HepG2 (cell line): ENCODE measurements around the gene TPPP3.

Source experiments
- AHR ChIP-seq: IDR thresholded peaks from 2 replicates; pipeline ENCODE4 v1.6.1; 2018; ENCODE audit warnings: missing genetic modification reagents, missing compliant biosample characterization
- KLF12 ChIP-seq: sonication (generic); formaldehyde crosslinking; IDR thresholded peaks from 2 replicates; pipeline ENCODE4 v1.4.0; 2020; ENCODE audit warnings: missing genetic modification reagents, borderline replicate concordance
- KMT2B ChIP-seq: IDR thresholded peaks from 2 replicates; pipeline ENCODE4 v1.6.1; 2016; ENCODE audit warnings: missing genetic modification reagents, missing compliant biosample characterization
- NFIB ChIP-seq: sonication (generic); formaldehyde crosslinking; IDR thresholded peaks from 2 replicates; pipeline ENCODE4 v1.9.0; 2021; ENCODE audit warnings: missing genetic modification reagents, mild to moderate bottlenecking, borderline replicate concordance
- ZNF24 ChIP-seq: fragments of 450-650 bp; IDR thresholded peaks from 2 replicates; pipeline ENCODE4 v1.6.1; 2017; ENCODE audit warnings: antibody characterized with exemption, mild to moderate bottlenecking
- ZSCAN20 ChIP-seq: sonication (generic); formaldehyde crosslinking; IDR thresholded peaks from 2 replicates; pipeline ENCODE4 v1.4.0; 2020; ENCODE audit warnings: missing genetic modification reagents, mild to moderate bottlenecking, borderline replicate concordance
- TF ChIP-seq, protein P1 (sequence below): sonication (generic); formaldehyde crosslinking; IDR thresholded peaks from 2 replicates; pipeline ENCODE4 v1.4.0; 2020; ENCODE audit warnings: mild to moderate bottlenecking, missing genetic modification reagents
- TF ChIP-seq, protein P2 (sequence below): sonication (generic); formaldehyde crosslinking; IDR thresholded peaks from 2 replicates; pipeline ENCODE4 v1.5.0; 2020; ENCODE audit warnings: mild to moderate bottlenecking, missing genetic modification reagents, moderate library complexity
- TF ChIP-seq, protein P3 (sequence below): sonication (generic); formaldehyde crosslinking; IDR thresholded peaks from 2 replicates; pipeline ENCODE4 v1.8.1; 2022; ENCODE audit warnings: mild to moderate bottlenecking, missing genetic modification reagents

DNA sequence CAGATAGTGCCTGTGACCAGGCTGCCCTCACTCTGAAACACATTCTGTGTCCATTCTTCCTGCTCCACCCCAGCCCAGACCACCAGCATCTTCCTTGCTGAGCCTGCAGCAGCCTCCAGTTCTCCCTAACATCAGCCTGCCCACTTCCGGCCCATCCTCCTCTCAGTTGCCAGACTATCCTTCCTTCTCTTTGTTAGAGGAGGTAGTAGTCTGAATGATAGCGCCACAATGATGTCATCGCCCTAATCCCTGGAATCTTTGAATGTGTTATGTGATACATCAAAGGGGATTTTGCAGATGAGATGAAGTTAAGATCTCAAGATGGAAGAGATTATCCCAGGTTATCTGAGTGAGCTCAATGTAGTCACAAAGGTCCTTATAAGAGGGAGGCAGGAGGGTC, 26.2 kb upstream of the TPPP3 start:
- TF ChIP-seq, protein P1, sequence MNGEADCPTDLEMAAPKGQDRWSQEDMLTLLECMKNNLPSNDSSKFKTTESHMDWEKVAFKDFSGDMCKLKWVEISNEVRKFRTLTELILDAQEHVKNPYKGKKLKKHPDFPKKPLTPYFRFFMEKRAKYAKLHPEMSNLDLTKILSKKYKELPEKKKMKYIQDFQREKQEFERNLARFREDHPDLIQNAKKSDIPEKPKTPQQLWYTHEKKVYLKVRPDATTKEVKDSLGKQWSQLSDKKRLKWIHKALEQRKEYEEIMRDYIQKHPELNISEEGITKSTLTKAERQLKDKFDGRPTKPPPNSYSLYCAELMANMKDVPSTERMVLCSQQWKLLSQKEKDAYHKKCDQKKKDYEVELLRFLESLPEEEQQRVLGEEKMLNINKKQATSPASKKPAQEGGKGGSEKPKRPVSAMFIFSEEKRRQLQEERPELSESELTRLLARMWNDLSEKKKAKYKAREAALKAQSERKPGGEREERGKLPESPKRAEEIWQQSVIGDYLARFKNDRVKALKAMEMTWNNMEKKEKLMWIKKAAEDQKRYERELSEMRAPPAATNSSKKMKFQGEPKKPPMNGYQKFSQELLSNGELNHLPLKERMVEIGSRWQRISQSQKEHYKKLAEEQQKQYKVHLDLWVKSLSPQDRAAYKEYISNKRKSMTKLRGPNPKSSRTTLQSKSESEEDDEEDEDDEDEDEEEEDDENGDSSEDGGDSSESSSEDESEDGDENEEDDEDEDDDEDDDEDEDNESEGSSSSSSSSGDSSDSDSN (CRISPR knock-in tag), result no peak
- TF ChIP-seq KMT2B (CRISPR knock-in tag) (no peak), KLF12 (CRISPR knock-in tag) (no peak), ZNF24 (no peak), AHR (CRISPR knock-in tag) (no peak), ZSCAN20 (CRISPR knock-in tag) (no peak), NFIB (no peak)
- TF ChIP-seq, protein P2, sequence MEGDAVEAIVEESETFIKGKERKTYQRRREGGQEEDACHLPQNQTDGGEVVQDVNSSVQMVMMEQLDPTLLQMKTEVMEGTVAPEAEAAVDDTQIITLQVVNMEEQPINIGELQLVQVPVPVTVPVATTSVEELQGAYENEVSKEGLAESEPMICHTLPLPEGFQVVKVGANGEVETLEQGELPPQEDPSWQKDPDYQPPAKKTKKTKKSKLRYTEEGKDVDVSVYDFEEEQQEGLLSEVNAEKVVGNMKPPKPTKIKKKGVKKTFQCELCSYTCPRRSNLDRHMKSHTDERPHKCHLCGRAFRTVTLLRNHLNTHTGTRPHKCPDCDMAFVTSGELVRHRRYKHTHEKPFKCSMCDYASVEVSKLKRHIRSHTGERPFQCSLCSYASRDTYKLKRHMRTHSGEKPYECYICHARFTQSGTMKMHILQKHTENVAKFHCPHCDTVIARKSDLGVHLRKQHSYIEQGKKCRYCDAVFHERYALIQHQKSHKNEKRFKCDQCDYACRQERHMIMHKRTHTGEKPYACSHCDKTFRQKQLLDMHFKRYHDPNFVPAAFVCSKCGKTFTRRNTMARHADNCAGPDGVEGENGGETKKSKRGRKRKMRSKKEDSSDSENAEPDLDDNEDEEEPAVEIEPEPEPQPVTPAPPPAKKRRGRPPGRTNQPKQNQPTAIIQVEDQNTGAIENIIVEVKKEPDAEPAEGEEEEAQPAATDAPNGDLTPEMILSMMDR (CRISPR knock-in tag), result no peak
- TF ChIP-seq, protein P3, sequence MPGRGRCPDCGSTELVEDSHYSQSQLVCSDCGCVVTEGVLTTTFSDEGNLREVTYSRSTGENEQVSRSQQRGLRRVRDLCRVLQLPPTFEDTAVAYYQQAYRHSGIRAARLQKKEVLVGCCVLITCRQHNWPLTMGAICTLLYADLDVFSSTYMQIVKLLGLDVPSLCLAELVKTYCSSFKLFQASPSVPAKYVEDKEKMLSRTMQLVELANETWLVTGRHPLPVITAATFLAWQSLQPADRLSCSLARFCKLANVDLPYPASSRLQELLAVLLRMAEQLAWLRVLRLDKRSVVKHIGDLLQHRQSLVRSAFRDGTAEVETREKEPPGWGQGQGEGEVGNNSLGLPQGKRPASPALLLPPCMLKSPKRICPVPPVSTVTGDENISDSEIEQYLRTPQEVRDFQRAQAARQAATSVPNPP (CRISPR knock-in tag), result no peak
